Measurements from ENCODE around the gene GRIN2C. TPM values are rescaled to one million over a fixed set of nuclear protein-coding genes. Genes with fewer than 3 reads are reported as not detected.

Gene GRIN2C
- total RNA-seq, 1 experiment from 2014 or later = 0.44 TPM

- no peak for DNase-seq
- Histone ChIP-seq H3K4me2 (ENCODE audit: insufficient read depth, insufficient read length, low read length) (no peak overlapping the region), H3K4me1 (ENCODE audit: insufficient read depth, low read length) (0 out of 2 replicates have a peak, but pooled peaks cover 2% of the 10 kb centered on the region)
Observed at GRCh38 chr17:74875977-74876593, 16.4 kb upstream of the GRIN2C start.

More at GRCh38 chr17:74875977-74876593, 16.4 kb upstream of the GRIN2C start:
- Histone ChIP-seq H3K27ac (ENCODE audit: insufficient read length, low read depth, low read length) (no peak overlapping the region), H2BK120ac (ENCODE audit: low read depth, low read length, poor library complexity, severe bottlenecking) (no peak overlapping the region), H3K9ac (ENCODE audit: extremely low read depth, insufficient read length, low read length) (no peak overlapping the region), H3T11ph (ENCODE audit: low read length) (no peak overlapping the region), H4K8ac (replicated peaks; ENCODE audit: insufficient read length, low read depth, low read length) (no peak overlapping the region), H3K14ac (ENCODE audit: insufficient read depth, low read length) (no peak overlapping the region), H3K4ac (ENCODE audit: low read depth, low read length) (no peak overlapping the region), H3K23me2 (ENCODE audit: insufficient read length, low read depth, low read length, poor library complexity, severe bottlenecking) (peaks cover 12% of the 10 kb centered on the region), H3K23ac (ENCODE audit: insufficient read length, low read depth, low read length) (no peak overlapping the region), H3K9me3 (ENCODE audit: control insufficient read depth, low read depth, low read length) (no peaks in the 10 kb centered on the region), H2BK12ac (ENCODE audit: insufficient read length, low read depth, low read length) (no peak overlapping the region), H3K27me3 (ENCODE audit: insufficient read depth, low read length) (no peaks in the 10 kb centered on the region), H4K5ac (ENCODE audit: insufficient read length, low read depth, low read length) (no peak overlapping the region), H2BK5ac (ENCODE audit: insufficient read length, low read length) (no peak overlapping the region), H3K56ac (ENCODE audit: insufficient read length, low read depth, low read length) (no peak overlapping the region), H2AFZ (ENCODE audit: low read length) (no peak overlapping the region), H2BK20ac (ENCODE audit: low read depth, low read length, poor library complexity, severe bottlenecking) (no peak overlapping the region), H3K79me2 (ENCODE audit: insufficient read depth, low read length) (no peaks in the 10 kb centered on the region), H4K91ac (ENCODE audit: insufficient read length, low read depth, low read length) (no peak overlapping the region), H3K79me1 (ENCODE audit: insufficient read depth, low read depth, low read length, poor library complexity, severe bottlenecking) (no peaks in the 10 kb centered on the region), H2BK15ac (ENCODE audit: low read depth, low read length) (no peak overlapping the region), H3K18ac (ENCODE audit: insufficient read length, low read depth, low read length) (no peak overlapping the region), H2AK5ac (ENCODE audit: insufficient read length, low read length) (no peak overlapping the region), H4K20me1 (ENCODE audit: control insufficient read depth, insufficient read depth, insufficient read length) (no peaks in the 10 kb centered on the region)
- TF ChIP-seq, protein P1, sequence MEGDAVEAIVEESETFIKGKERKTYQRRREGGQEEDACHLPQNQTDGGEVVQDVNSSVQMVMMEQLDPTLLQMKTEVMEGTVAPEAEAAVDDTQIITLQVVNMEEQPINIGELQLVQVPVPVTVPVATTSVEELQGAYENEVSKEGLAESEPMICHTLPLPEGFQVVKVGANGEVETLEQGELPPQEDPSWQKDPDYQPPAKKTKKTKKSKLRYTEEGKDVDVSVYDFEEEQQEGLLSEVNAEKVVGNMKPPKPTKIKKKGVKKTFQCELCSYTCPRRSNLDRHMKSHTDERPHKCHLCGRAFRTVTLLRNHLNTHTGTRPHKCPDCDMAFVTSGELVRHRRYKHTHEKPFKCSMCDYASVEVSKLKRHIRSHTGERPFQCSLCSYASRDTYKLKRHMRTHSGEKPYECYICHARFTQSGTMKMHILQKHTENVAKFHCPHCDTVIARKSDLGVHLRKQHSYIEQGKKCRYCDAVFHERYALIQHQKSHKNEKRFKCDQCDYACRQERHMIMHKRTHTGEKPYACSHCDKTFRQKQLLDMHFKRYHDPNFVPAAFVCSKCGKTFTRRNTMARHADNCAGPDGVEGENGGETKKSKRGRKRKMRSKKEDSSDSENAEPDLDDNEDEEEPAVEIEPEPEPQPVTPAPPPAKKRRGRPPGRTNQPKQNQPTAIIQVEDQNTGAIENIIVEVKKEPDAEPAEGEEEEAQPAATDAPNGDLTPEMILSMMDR (conservative IDR thresholded peaks at IDR 0.05) = no peak
- peaks cover 30 to 41% of the 10 kb centered on the region in 2 experiments for H3K4me1 Mint-ChIP-seq
- H3K36me3 Mint-ChIP-seq (ENCODE audit: insufficient read depth in 1 of 3, low read depth in 3 of 3) = peaks cover 0 to 6% (median 5%) of the 10 kb centered on the region in 3 experiments; a peak in 4 of 7 replicates
- H3K4me3 Mint-ChIP-seq = no peak overlapping the region
- no CpG with 5 or more reads among the region's 6 CpGs for WGBS (ENCODE audit: extremely low coverage, insufficient read length, low lambda C conversion rate)
- no peaks in the 10 kb centered on the region for H3K9me3 Mint-ChIP-seq
- peaks cover 19% of the 10 kb centered on the region for H3K27me3 Mint-ChIP-seq (ENCODE audit: low read depth)
- no peak overlapping the region; a peak in 2 of 7 replicates for H3K27ac Mint-ChIP-seq

Data from H9 (cell line).